ENCODE results near the gene PIANP. TPM values are rescaled to one million over a fixed set of nuclear protein-coding genes. Genes with fewer than 3 reads are reported as not detected.

PIANP gene
- total and polyA plus RNA-seq, 2 of the 4 experiments (the other 2 are of a cell fraction): 0.18 to 6.8 TPM

DNA sequence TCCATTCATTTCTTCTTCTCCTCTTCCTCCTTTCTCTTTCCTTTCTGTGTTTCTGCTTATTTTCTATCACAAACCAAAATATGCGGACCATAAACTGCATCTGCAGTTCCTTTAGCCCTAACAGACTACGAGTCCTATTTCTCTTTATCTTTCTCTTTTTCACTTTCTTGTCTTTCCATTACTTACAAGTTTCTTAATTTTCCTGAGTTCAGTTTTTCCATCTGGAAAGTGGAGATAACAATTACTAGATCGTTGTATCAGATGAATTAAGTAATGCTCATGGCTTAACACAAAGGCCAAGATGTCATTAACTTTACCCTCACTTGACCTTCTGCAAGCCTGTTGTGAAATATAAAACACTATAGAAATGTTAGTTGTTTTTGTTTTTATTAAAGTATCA, 22.2 kb upstream of the PIANP start:
- Histone ChIP-seq H3K9ac (ENCODE audit: low read depth, low read length) (no peak overlapping the region), H3K9me3 (ENCODE audit: control insufficient read depth, insufficient read depth, low read length) (no peaks in the 10 kb centered on the region), H2BK5ac (ENCODE audit: low read depth, low read length, poor library complexity, severe bottlenecking) (no peak overlapping the region), H3K4ac (ENCODE audit: low read depth, low read length) (no peak overlapping the region), H4K91ac (ENCODE audit: insufficient read depth, low read depth, low read length) (no peak overlapping the region), H2AK5ac (ENCODE audit: low read depth, low read length) (no peak overlapping the region), H2AK9ac (replicated peaks; ENCODE audit: low read depth, low read length, poor library complexity) (no peak overlapping the region), H3K27ac (ENCODE audit: insufficient read depth, low read length) (no peak overlapping the region), H3K23ac (ENCODE audit: low read depth, low read length) (no peak overlapping the region), H3K18ac (ENCODE audit: low read depth, low read length) (no peak overlapping the region), H2AFZ (replicated peaks; ENCODE audit: low read length, poor library complexity) (no peak overlapping the region), H2BK20ac (ENCODE audit: low read depth, low read length) (no peak overlapping the region), H3K4me3 (ENCODE audit: insufficient read depth, low read depth, low read length) (no peak overlapping the region), H3K9me1 (ENCODE audit: insufficient read depth, low read length) (peaks cover 2% of the 10 kb centered on the region; the same call in 1 of the 2 replicates), H3K14ac (replicated peaks; ENCODE audit: low read depth, low read length) (no peak overlapping the region), H4K5ac (ENCODE audit: low read depth, low read length) (no peak overlapping the region), H3K27me3 (ENCODE audit: control insufficient read depth, insufficient read depth, low read length) (no peaks in the 10 kb centered on the region), H3K36me3 (ENCODE audit: control insufficient read depth, insufficient read depth, low read length) (peaks cover 5% of the 10 kb centered on the region; the same call in 1 of the 2 replicates), H2BK120ac (ENCODE audit: low read depth, low read length) (no peak overlapping the region), H3K79me1 (ENCODE audit: low read depth in 1 of 2, low read length in 2 of 2) (peaks cover 25 to 30% of the 10 kb centered on the region in 2 experiments), H2BK15ac (ENCODE audit: low read depth, low read length) (no peak overlapping the region), H3K4me1 (ENCODE audit: control insufficient read depth, insufficient read depth, low read length) (0 out of 2 replicates have a peak, but pooled peaks cover 2% of the 10 kb centered on the region), H4K20me1 (ENCODE audit: insufficient read depth, low read length) (no peaks in the 10 kb centered on the region), H4K8ac (ENCODE audit: low read depth in 2 of 2, low read length in 2 of 2) (peak overlapping the region; percentile 69 to 98; a peak in 2 of 4 replicates), H3K56ac (ENCODE audit: extremely low read depth, insufficient read depth, low read length) (no peak overlapping the region), H3K4me2 (ENCODE audit: low read depth, low read length) (no peak overlapping the region)
- dilution Hi-C loops (cut with HindIII; ENCODE audit: low sequenced_read_pairs, unreplicated experiment) (no loop called here), in situ Hi-C loops (cut with MboI; ENCODE audit: low sequenced_read_pairs) (no loop called here), intact Hi-C loops (cut with micrococcal nuclease) (no loop called here)
- no CpG with 5 or more reads among the region's 3 CpGs for WGBS, 2 experiments (ENCODE audit: extremely low coverage in 2 of 2, insufficient read length in 1 of 2)
- TF ChIP-seq, protein P1, sequence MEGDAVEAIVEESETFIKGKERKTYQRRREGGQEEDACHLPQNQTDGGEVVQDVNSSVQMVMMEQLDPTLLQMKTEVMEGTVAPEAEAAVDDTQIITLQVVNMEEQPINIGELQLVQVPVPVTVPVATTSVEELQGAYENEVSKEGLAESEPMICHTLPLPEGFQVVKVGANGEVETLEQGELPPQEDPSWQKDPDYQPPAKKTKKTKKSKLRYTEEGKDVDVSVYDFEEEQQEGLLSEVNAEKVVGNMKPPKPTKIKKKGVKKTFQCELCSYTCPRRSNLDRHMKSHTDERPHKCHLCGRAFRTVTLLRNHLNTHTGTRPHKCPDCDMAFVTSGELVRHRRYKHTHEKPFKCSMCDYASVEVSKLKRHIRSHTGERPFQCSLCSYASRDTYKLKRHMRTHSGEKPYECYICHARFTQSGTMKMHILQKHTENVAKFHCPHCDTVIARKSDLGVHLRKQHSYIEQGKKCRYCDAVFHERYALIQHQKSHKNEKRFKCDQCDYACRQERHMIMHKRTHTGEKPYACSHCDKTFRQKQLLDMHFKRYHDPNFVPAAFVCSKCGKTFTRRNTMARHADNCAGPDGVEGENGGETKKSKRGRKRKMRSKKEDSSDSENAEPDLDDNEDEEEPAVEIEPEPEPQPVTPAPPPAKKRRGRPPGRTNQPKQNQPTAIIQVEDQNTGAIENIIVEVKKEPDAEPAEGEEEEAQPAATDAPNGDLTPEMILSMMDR (conservative IDR thresholded peaks at IDR 0.05; ENCODE audit: low read depth, low read length): no peak
- TF ChIP-seq CEBPB (IDR thresholded peaks at IDR 0.05; ENCODE audit: low read depth, low read length) (no peak), RFX5 (IDR thresholded peaks at IDR 0.05; ENCODE audit: low read depth, low read length) (no peak), MAFK (IDR thresholded peaks at IDR 0.05; ENCODE audit: low read depth, low read length) (no peak)
- TF ChIP-seq, protein P2, sequence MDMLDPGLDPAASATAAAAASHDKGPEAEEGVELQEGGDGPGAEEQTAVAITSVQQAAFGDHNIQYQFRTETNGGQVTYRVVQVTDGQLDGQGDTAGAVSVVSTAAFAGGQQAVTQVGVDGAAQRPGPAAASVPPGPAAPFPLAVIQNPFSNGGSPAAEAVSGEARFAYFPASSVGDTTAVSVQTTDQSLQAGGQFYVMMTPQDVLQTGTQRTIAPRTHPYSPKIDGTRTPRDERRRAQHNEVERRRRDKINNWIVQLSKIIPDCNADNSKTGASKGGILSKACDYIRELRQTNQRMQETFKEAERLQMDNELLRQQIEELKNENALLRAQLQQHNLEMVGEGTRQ (IDR thresholded peaks at IDR 0.05; ENCODE audit: low read depth, low read length): no peak
- ChIA-PET CTCF (no interaction called here), POLR2A (ENCODE audit: unreplicated experiment) (interaction anchor here (1.8 kb wide), 1 partner anchor 8 kb away, joined by 4 read pairs; no protein-coding TSS in a partner anchor)
- ATAC-seq (ENCODE audit: low read depth) (no peak), DNase-seq (no peak)
- BruUV-seq (replicated peaks): no TSS peak

Measured in IMR-90 (cell line).